ENCODE measurements around the gene SKAP1.
"Not testable (repeated sequence)": the region's sequence is repeated elsewhere in the genome, so short reads cannot be mapped to it uniquely, and the experiment has no call there.

The SKAP1 gene

GRCh38 chr17:48368352-48368908, 61.6 kb downstream of the SKAP1 start:
- no peak for DNase-seq (ENCODE audit: low read depth)

DNA sequence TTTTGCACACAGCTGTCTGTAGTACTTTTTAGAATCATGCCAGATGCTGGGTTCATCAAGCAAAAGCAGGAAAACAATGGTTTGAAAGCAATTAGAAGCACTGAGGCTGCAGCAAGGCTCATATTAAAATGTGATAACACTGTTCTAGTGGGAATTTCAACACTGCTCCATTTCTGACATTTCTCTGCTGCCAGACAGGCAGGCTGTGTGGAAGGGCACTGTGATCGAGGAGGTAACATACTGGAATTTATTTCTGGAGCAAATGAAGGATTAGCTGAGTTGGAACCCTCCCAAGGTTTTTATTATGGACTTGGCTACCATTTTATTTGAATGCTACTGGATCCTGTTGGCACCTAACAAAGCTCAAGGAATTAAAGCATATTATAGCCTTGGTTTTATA, 66.9 kb downstream of the SKAP1 start:
- DNase-seq (ENCODE audit: low read depth), result no peak

DNA sequence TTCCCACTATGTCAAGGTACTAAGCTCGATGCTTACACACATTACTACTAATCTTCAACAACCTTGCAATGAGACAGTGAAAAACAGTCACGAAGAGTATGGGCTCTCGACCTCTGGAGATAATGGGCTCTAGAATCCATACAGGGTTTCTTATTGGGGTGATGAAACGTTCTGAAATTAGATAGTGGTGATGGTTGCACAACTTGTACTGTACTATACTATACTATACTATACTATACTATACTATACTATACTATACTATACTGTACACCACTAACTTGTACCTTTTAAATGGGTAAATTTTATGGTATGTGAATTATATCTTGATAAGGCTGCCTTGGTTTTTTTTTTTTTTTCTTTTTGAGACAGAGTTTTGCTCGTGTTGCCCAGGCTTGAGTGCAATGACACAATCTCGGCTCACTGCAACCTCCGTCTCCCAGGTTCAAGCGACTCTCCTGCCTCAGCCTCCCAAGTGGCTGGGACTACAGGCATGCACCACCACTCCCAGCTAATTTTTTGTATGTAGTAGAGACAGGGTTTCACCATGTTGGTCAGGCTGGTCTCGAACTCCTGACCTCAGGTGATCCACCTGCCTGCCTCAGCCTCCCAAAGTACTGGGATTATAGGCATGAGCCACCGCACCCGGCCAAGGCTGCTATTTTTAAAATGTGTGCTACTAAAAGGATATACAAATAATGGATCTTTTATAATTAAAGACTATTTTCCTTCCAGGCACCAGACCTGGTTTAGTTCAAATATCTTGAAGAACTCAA, 69.0 kb downstream of the SKAP1 start:
- DNase-seq (ENCODE audit: low read depth), result not testable (repeated sequence)

DNA sequence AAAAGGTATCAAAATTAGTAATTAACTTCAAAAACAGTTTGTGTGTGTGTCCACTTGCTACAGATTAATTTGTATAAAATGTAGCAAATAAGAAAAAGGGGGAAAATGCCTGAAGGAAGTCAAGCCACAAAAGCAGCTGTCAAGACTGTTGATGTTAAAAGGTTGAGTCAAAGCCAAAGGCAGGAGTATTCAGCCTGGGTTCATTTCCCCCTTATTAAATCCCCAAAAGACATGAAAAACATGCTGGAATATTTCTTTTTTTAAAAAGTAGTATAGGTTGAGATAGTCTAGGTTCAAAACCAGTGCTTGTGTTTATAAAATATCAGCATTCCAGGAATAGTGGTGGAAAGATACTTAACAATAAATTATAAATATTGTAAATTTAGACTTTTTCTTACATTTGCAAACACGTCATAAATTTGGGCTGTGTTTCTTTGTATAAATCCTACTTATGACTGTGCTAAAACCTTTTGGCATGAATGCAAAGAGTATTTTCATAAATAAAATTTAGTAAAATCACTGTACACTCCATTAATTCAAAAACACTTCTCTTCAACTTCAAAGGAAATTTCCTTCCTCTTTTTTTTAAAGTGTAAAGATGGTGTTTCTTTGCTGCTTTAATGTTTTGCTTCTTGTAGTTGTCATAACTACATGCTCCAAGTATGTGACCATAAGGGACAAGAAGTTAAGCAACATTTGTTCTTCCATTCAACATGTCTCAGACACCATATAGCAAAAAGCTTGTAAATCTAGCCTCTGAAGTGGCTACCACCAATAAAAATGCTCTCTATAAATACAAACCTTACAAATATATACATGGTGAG, 72.0 kb downstream of the SKAP1 start:
- DNase-seq (ENCODE audit: low read depth), result no peak

- no peak for DNase-seq (ENCODE audit: low read depth)
Observed at GRCh38 chr17:48356866-48357265, 73.1 kb downstream of the SKAP1 start.

DNA sequence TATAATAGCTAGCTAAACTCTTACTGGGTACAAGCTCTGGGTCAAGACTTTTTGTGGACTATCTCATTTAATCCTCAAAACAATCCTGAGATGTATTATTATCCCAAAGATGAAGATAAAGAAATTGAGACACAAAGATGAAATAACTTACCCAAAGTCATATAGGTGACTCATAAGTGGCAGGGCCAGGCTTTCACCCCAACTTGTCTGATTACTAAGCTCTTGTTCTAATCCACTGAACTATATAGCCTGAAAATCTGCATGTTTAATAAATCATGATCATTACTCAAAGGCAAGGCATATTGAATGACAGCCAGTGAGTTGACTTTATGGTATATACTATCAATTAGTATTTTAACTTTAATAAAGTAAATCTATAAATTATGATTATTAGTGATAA, 77.4 kb downstream of the SKAP1 start:
- no peak for DNase-seq (ENCODE audit: low read depth)

GRCh38 chr17:48351911-48352332, 78.1 kb downstream of the SKAP1 start:
- DNase-seq (ENCODE audit: low read depth), result no peak

- DNase-seq (ENCODE audit: low read depth), result no peak
Observed at GRCh38 chr17:48348352-48348751, 81.7 kb downstream of the SKAP1 start.

DNA sequence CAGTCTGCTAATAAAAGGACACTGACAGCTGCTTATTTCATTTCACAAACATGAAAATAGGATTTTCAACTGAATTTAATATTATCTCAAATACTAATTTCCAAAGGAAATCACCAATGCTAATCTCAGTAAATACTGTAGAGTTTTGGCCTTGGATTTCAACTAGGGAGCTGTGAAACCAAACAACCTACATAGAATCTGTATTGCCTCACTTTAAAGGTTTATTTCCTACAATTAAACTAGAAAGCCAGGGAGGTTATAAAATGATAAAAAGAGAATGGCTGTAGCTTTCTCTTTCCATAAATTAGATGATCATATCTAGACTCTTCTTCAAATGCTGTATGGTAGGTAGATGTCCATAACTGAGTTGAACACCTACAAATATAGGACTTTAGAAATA, 82.8 kb downstream of the SKAP1 start:
- DNase-seq (ENCODE audit: low read depth), result no peak

DNA sequence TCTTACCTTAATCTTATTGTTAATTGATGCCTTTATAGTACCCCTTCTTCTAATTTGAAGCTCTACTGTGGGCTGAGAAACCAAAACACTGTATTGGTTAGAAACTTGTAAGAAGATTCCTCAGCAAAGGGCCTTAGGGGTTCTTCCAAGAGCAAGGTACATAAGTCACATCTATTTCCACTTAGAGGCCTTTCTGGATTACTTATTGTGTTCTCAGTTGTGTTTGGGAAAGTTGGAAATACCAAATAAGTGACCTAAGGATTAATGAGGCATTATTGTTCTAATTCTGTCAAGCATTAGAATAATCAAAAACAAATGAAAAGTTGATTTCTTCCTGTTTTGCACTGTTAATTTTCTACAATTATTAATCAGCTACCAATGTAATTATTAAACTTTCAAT, 85.8 kb downstream of the SKAP1 start:
- DNase-seq (ENCODE audit: low read depth), result no peak

- no peak for DNase-seq (ENCODE audit: low read depth)
Observed at GRCh38 chr17:48340916-48341315, 89.1 kb downstream of the SKAP1 start.

DNA sequence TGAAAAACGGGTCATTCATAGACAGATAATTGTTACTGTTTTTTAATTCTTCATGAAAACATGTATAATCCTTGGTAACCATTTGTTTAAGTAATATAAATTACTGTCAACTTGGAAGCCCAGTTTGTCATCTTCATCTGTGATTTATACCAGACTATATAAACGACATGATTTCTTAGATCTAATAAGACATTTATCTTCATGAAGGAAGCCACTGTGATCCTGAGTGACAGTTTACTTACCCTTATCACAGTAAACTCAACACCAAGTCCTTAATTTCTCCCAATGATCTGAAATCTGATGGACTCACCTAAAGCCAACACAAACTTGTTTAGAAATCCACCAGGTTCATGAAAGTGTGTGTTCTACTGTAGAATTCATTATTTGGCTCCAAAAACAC, 91.3 kb downstream of the SKAP1 start:
- DNase-seq (ENCODE audit: low read depth), result no peak

DNA sequence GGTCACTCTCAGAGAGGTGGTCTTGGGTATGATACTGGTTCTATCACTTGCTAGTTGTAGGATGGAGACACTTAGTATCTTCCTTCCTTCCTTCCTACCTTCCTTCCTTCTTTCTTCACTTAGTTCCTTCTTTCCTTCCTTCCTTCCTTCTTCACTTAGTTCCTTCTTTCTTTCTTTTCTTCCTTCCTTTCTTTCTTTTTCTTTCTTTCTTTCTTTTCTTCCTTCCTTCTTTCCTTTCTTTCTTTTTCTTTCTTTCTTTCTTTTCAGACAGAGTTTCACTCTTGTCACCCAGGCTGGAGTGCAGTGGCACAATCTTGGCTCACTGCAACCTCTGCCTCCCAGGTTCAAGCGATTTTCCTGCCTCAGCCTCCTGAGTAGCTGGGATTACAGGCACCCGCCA, 92.1 kb downstream of the SKAP1 start:
- DNase-seq (ENCODE audit: low read depth), result not testable (repeated sequence)

- no peak for DNase-seq (ENCODE audit: low read depth)
Observed at GRCh38 chr17:48336986-48337385, 93.0 kb downstream of the SKAP1 start.

GRCh38 chr17:48335858-48336500, 94.0 kb downstream of the SKAP1 start:
- DNase-seq (ENCODE audit: low read depth), result peak; percentile 37

DNA sequence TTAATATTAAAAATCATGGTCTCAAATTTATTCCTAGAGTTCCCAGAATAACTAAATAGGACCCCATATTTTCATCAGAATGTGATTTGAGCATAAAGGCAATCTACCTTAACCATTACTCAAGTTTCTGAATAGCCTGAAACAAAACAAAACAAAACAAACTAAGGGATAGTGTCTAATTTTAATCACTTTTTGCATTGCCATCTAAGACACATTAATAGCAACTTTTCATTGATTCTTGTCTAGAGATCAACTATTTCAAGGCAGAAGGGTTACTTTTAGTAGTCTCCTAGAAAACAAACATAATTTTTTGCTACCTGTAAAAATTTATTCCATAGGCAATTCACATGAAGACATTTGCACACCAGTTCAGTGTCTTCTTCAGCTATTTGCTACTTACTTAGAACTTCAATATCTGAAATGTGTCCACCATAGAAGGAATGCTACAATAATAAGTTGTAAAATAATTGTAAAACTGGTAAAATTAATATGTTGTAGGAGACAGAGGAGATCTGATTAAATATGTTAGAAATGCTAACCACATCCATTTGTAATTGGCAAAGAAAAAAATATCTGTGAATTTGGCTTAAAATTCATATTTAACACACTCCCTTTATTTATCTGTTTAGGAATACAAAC, 94.7 kb downstream of the SKAP1 start:
- DNase-seq (ENCODE audit: low read depth), result no peak

- DNase-seq (ENCODE audit: low read depth), result peak; percentile 49
Observed at GRCh38 chr17:48333034-48333530, 96.9 kb downstream of the SKAP1 start.

DNA sequence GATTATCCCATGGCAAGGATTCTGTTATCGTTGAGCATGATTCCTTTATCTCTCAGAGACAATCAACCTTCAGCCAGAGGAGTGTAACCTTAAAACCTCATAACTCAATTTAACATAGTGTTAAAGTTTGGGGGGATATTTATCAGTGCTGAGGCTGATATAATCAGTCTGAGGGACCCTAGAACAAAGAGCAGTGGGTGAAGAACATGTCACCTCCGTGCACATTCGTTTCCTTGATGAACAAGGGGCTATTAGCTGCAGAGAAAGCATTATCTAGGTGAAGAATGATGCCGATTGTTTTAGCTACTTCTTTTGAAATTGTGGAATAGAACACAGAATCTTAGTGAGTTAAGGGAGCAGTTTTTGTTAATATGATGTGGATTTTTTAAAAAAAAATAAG, 99.1 kb downstream of the SKAP1 start:
- DNase-seq (ENCODE audit: low read depth), result no peak

- DNase-seq (ENCODE audit: low read depth), result no peak
Observed at GRCh38 chr17:48330421-48330820, 99.6 kb downstream of the SKAP1 start.

GRCh38 chr17:48328457-48328856, 101.6 kb downstream of the SKAP1 start:
- no peak for DNase-seq (ENCODE audit: low read depth)

- DNase-seq (ENCODE audit: low read depth), result no peak
Observed at GRCh38 chr17:48326310-48326709, 103.7 kb downstream of the SKAP1 start.

- DNase-seq (ENCODE audit: low read depth), result no peak
Observed at GRCh38 chr17:48322060-48322459, 108.0 kb downstream of the SKAP1 start.

Data from GM04503 (cell line).